ENCODE results near the gene CYB5R4.

The CYB5R4 gene

DNA sequence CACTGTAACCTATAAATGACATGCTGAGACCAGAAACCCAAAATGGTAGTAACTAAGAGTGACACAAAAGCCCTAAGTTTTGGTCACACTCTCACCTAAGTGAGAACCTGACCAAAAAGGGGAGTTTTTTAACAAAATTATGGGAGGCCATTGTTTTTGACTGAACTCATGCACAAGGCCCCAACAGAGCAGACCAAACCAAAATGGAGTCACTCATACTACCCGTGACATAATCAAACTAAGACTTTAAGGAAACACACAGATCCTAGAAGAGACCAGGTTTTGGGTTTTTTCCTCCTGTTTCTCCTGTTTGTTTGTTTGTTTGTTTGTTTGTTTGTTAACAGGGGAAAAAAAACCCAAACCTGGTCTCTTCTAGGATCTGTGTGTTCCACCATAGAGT is 124.9 kb downstream of the CYB5R4 start:
- DNase-seq (ENCODE audit: low read depth in 2 of 2) = no peak

- no peak for DNase-seq (ENCODE audit: low read depth in 2 of 2)
These were observed 125.8 kb downstream of the CYB5R4 start for GRCh38 chr6:83985308-83985713.

DNA sequence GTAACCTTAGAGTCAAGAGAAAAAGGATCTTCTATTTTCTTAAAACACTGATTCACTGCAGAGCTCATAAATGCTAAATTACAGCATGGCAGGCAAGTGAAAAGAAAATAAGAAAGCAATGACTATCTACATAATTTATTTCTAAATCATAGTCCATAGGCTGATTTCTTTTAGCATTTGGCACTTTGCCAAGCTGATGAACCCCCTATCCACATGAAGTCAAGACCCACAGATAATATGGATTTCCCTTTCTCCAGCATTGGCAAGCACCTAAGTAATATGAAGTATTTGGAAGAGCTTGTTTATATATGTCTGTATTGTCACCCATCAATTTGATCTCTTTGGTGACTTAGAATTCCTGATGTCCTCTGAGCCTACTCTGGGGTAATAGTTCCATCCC is 126.2 kb downstream of the CYB5R4 start:
- DNase-seq (ENCODE audit: low read depth in 2 of 2) = no peak

DNA sequence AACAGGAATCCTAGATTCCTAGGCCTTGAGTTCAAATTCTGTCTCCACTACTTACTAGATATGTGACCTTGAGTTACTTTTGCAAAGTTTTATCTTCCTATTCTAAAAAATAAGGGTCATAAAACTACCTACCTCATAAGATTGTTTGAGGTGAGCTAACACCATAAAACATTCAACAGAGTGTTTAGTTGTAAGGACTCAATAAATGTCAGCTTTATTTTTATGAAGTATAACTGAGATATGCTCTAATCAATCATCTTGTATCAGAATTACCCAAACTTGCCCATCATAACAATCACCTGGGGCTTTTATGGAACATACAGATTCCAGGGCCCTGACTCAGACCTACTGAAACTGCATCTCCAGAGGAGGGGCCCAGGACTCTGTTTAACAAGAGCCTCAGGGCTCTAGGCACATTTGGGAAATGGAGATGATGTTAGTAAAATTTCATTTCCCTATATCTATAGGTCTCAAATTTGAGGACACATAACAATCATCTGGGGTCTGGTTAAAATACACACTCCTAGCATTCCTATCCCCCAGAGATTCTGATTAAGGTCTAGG is 138.6 kb downstream of the CYB5R4 start:
- DNase-seq (ENCODE audit: low read depth in 2 of 2) = no peak

- DNase-seq (ENCODE audit: low read depth in 2 of 2) = no peak
These were observed 141.6 kb downstream of the CYB5R4 start for GRCh38 chr6:84001119-84001518.

GRCh38 chr6:84002226-84002625 is 142.7 kb downstream of the CYB5R4 start:
- no peak for DNase-seq (ENCODE audit: low read depth in 2 of 2)

DNA sequence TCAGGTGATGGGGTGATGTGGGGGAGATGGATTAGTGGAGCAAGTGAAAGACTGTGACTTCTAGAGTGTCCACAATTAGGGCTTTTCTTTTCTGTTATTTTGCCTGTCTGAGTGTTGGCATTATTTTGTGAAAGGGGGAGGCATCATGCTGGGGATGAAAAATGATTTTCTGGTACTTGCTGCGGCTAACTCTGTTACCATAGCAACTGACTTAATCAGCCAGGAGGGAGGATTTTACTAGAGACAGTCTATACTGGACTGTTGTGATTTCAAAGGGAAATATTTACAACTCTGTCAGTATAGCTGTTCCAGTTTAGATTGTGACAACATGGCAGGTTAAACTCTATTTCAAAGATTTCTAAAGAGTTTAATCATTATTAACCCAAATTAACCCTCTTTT is 143.6 kb downstream of the CYB5R4 start:
- DNase-seq (ENCODE audit: low read depth in 2 of 2) = no peak

GRCh38 chr6:84003654-84004053 is 144.2 kb downstream of the CYB5R4 start:
- no peak for DNase-seq (ENCODE audit: low read depth in 2 of 2)

DNA sequence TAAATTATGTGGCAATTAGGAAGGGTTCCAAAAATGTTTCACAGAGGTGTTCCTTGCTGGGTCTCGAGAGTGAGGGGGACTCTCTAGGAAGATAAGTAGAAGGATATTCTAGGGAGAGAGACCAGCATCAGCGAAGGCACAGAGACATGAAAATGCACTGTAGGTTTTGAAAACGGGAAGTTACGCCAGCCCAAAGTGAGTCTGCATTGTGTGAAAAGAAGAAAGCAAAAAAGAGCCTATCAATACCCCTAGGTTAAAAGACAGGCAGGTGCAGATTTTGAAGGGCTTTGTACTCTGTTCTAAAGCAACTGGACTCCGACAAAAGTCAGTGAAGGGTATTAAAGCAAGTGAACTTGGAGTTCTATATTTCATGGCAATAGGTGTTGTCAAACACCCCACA is 148.4 kb downstream of the CYB5R4 start:
- DNase-seq (ENCODE audit: low read depth in 2 of 2) = no peak

GRCh38 chr6:84013354-84013753 is 153.9 kb downstream of the CYB5R4 start:
- no peak for DNase-seq (ENCODE audit: low read depth in 2 of 2)

GRCh38 chr6:84013931-84014330 is 154.4 kb downstream of the CYB5R4 start:
- DNase-seq (ENCODE audit: low read depth in 2 of 2) = no peak

DNA sequence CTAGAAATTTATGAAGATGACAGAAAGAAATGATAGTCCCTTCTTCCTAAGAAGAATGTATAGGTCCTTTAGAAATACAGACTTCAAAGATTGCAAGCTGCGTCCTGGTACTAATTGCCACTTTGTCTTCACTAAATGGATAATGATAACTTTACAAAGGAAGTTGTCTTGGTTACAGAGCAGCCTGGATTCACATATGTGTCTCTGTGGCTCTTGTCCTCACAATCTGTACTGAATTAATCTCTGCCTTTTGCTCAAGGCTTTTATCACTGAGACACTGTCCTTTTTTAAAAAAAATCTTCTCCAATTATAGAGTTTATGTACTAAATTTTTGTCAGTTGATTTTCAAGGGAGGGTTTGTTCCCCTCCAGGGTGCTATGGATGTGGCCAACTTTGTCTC is 156.5 kb downstream of the CYB5R4 start:
- DNase-seq (ENCODE audit: low read depth in 2 of 2) = no peak

All from fibroblast of skin of left quadriceps (primary cell).